DOHH2 (cell line): Measurements from ENCODE around the gene NPR3.
A peak's percentile ranks its signal among the peaks of the same experiment; 100 is the strongest.

Experiments used
- H3F3A ChIP-seq: fragments of 200-600 bp; sonication (generic), shearing (Covaris generic); 2 replicates; pipeline ENCODE4 v1.6.0; 2016; ENCODE audit warnings: antibody characterized with exemption, mild to moderate bottlenecking; ENCODE audit not compliant: control insufficient read depth, insufficient read depth
- H3K27ac ChIP-seq: fragments of 200-600 bp; sonication (generic); 2 replicates; pipeline ENCODE4 v1.5.1; 2014; ENCODE audit warnings: low read depth, mild to moderate bottlenecking, low read length, moderate library complexity
- H3K27me3 ChIP-seq: fragments of 200-600 bp; sonication (generic); 2 replicates; pipeline ENCODE4 v1.6.1; 2014; ENCODE audit warnings: mild to moderate bottlenecking, low read length, mixed read lengths; ENCODE audit not compliant: control insufficient read depth
- H3K36me3 ChIP-seq: fragments of 200-600 bp; sonication (generic); 2 replicates; pipeline ENCODE4 v1.6.1; 2014; ENCODE audit warnings: mild to moderate bottlenecking, low read length, moderate library complexity, mixed read lengths; ENCODE audit not compliant: control insufficient read depth
- H3K4me1 ChIP-seq: fragments of 200-600 bp; sonication (generic); 2 replicates; pipeline ENCODE4 v1.6.1; 2014; ENCODE audit warnings: mild to moderate bottlenecking, low read length, mixed read lengths; ENCODE audit not compliant: control insufficient read depth
- H3K4me2 ChIP-seq: fragments of 200-600 bp; sonication (generic); 2 replicates; pipeline ENCODE4 v1.6.0; 2014; ENCODE audit warnings: mild to moderate bottlenecking, low read length, moderate library complexity
- H3K4me3 ChIP-seq: fragments of 200-600 bp; sonication (generic); 2 replicates; pipeline ENCODE4 v1.5.1; 2014; ENCODE audit warnings: mild to moderate bottlenecking, low read length, mixed read lengths
- H3K79me2 ChIP-seq: fragments of 200-600 bp; sonication (generic); 2 replicates; pipeline ENCODE4 v1.6.1; 2014; ENCODE audit warnings: mild to moderate bottlenecking, low read length, mixed read lengths; ENCODE audit not compliant: control insufficient read depth
- H3K9me2 ChIP-seq: fragments of 200-600 bp; sonication (generic); replicated peaks from 2 replicates; pipeline ENCODE4 v1.6.1; 2014; ENCODE audit warnings: mild to moderate bottlenecking, low read length, mixed read lengths; ENCODE audit not compliant: control insufficient read depth
- H3K9me3 ChIP-seq: fragments of 200-600 bp; sonication (generic); 2 replicates; pipeline ENCODE4 v1.6.1; 2014; ENCODE audit warnings: antibody characterized with exemption, low read length, mixed read lengths; ENCODE audit not compliant: control insufficient read depth, insufficient read depth
- H4K20me1 ChIP-seq: fragments of 200-600 bp; sonication (generic); 2 replicates; pipeline ENCODE4 v1.6.0; 2014; ENCODE audit warnings: low read depth, mild to moderate bottlenecking, antibody characterized with exemption, low read length, moderate library complexity; ENCODE audit not compliant: control insufficient read depth, insufficient read depth
- EZH2phosphoT487 ChIP-seq: fragments of 200-600 bp; sonication (generic); IDR thresholded peaks from 2 replicates; pipeline ENCODE4 v1.6.1; 2017; ENCODE audit warnings: borderline replicate concordance, mild to moderate bottlenecking, antibody characterized with exemption, low read length, moderate library complexity, mixed read lengths
- TF ChIP-seq, protein P1 (sequence below): fragments of 200-600 bp; sonication (generic); IDR thresholded peaks from one replicate; pipeline ENCODE4 v1.5.1; 2014; ENCODE audit warnings: antibody characterized with exemption, mild to moderate bottlenecking, low read depth, low read length; ENCODE audit not compliant: poor library complexity, severe bottlenecking

The NPR3 gene

GRCh38 chr5:32707418-32707997 lies 3.6 kb upstream of the NPR3 start:
- Histone ChIP-seq H3K27me3 (no peaks in the 10 kb centered on the region), H3K27ac (no peak overlapping the region), H4K20me1 (no peaks in the 10 kb centered on the region), H3K36me3 (no peaks in the 10 kb centered on the region), H3K9me2 (no peaks in the 10 kb centered on the region), H3K4me2 (no peak overlapping the region), H3K4me1 (no peaks in the 10 kb centered on the region), H3K79me2 (no peaks in the 10 kb centered on the region), H3F3A (no peaks in the 10 kb centered on the region), H3K4me3 (no peak overlapping the region), H3K9me3 (no peaks in the 10 kb centered on the region; the same call in 1 of the 2 replicates)
- TF ChIP-seq, protein P1, sequence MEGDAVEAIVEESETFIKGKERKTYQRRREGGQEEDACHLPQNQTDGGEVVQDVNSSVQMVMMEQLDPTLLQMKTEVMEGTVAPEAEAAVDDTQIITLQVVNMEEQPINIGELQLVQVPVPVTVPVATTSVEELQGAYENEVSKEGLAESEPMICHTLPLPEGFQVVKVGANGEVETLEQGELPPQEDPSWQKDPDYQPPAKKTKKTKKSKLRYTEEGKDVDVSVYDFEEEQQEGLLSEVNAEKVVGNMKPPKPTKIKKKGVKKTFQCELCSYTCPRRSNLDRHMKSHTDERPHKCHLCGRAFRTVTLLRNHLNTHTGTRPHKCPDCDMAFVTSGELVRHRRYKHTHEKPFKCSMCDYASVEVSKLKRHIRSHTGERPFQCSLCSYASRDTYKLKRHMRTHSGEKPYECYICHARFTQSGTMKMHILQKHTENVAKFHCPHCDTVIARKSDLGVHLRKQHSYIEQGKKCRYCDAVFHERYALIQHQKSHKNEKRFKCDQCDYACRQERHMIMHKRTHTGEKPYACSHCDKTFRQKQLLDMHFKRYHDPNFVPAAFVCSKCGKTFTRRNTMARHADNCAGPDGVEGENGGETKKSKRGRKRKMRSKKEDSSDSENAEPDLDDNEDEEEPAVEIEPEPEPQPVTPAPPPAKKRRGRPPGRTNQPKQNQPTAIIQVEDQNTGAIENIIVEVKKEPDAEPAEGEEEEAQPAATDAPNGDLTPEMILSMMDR = peak; percentile 65
- no peak for TF ChIP-seq EZH2phosphoT487

DNA sequence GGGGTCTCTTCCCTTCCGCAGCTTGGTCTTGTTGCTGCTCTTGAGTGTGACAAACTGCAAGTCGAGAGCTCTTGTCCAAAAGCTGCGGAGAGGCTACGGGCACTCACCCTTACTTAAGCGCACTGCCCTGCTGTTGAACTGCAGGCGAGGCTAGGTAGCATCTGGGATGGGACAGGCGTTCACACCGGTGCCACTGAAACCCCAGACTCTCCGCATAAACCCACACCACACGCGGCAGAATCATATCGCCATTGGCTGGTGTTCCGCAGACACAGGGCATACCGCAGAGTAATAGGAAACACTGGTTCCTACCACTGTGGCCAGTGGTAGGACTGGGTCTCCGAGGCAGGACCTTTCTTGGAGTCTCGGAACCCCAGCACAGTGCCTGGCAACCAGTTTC lies 2.2 kb upstream of the NPR3 start:
- Histone ChIP-seq H3K27ac (no peak overlapping the region), H3K4me1 (no peaks in the 10 kb centered on the region), H3K79me2 (no peaks in the 10 kb centered on the region), H3K36me3 (no peaks in the 10 kb centered on the region), H3K4me2 (no peak overlapping the region), H3K4me3 (no peak overlapping the region), H4K20me1 (no peaks in the 10 kb centered on the region), H3K27me3 (no peaks in the 10 kb centered on the region), H3K9me3 (no peaks in the 10 kb centered on the region; the same call in 1 of the 2 replicates), H3K9me2 (no peaks in the 10 kb centered on the region), H3F3A (no peaks in the 10 kb centered on the region)
- TF ChIP-seq, protein P1 = no peak
- no peak for TF ChIP-seq EZH2phosphoT487

- no peaks in the 10 kb centered on the region; the same call in 1 of the 2 replicates for H3K9me3 ChIP-seq
Measured at GRCh38 chr5:32709750-32710549, 1.2 kb upstream of the NPR3 start.

More at GRCh38 chr5:32709750-32710549, 1.2 kb upstream of the NPR3 start:
- Histone ChIP-seq H3K4me3 (no peak overlapping the region), H3K4me2 (no peak overlapping the region), H3F3A (no peaks in the 10 kb centered on the region), H3K4me1 (no peaks in the 10 kb centered on the region), H3K9me2 (no peaks in the 10 kb centered on the region), H3K79me2 (no peaks in the 10 kb centered on the region), H3K27me3 (peaks cover 4% of the 10 kb centered on the region; the same call in 1 of the 2 replicates), H3K27ac (no peak overlapping the region), H4K20me1 (no peaks in the 10 kb centered on the region), H3K36me3 (no peaks in the 10 kb centered on the region)
- TF ChIP-seq, protein P1 = no peak
- no peak for TF ChIP-seq EZH2phosphoT487
